T-helper 17 cell (primary cell): ENCODE measurements around the gene SUSD3. TPM values are rescaled to one million over a fixed set of nuclear protein-coding genes. Genes with fewer than 3 reads are reported as not detected.
"Not testable (repeated sequence)": the region's sequence is repeated elsewhere in the genome, so short reads cannot be mapped to it uniquely, and the experiment has no call there.

Experiments
- ATAC-seq: fragments of 150-1000 bp; cut with Tn5 transposase; 2 replicates; pipeline ENCODE4 v1.10.0; 2021; ENCODE audit warnings: mild to moderate bottlenecking, moderate library complexity
- DNase-seq, 3 donors: peaks; one replicate each; pipeline versions ENCODE4 v3.0.0 to v3.0.0-alpha.2; 2020 to 2021
- H3K9me3 ChIP-seq: one replicate; pipeline ENCODE4 v1.7.0; 2013; ENCODE audit warnings: low read length, mild to moderate bottlenecking; ENCODE audit not compliant: control insufficient read depth, poor library complexity, severe bottlenecking
- H3K27ac Mint-ChIP-seq: one replicate; pipeline ENCODE4 v1.8.0; 2022; ENCODE audit warnings: mild to moderate bottlenecking, moderate library complexity, mixed read lengths
- H3K27me3 Mint-ChIP-seq: one replicate; pipeline ENCODE4 v1.8.0; 2022; ENCODE audit warnings: mixed read lengths
- H3K36me3 Mint-ChIP-seq: one replicate; pipeline ENCODE4 v1.8.0; 2022; ENCODE audit warnings: low read depth, mixed read lengths
- H3K4me1 Mint-ChIP-seq: one replicate; pipeline ENCODE4 v1.8.0; 2022; ENCODE audit warnings: mild to moderate bottlenecking, mixed read lengths
- H3K4me3 Mint-ChIP-seq: one replicate; pipeline ENCODE4 v1.8.0; 2022; ENCODE audit warnings: mild to moderate bottlenecking, moderate library complexity, mixed read lengths
- total RNA-seq, 4 donors: library from RNA in 2 of 4; stranded (reverse) in 2 of 4; gene quantifications; one replicate each; pipeline ENCODE4 v1.2.3 and lab custom pipeline; 2022 to 2026

Gene SUSD3
- total RNA-seq, 2 donors from 2014 or later = 47.2 to 62.3 TPM

GRCh38 chr9:93097511-93098201, 39.2 kb downstream of the SUSD3 start:
- peaks cover 2% of the 10 kb centered on the region for H3K36me3 Mint-ChIP-seq
- DNase-seq = no peak
- ATAC-seq = no peak
- no peaks in the 10 kb centered on the region for H3K27me3 Mint-ChIP-seq
- H3K4me1 Mint-ChIP-seq = peaks cover 39% of the 10 kb centered on the region
- peak overlapping the region; percentile 93 for H3K4me3 Mint-ChIP-seq
- H3K9me3 ChIP-seq = no peaks in the 10 kb centered on the region
- H3K27ac Mint-ChIP-seq = peak overlapping the region; percentile 91

DNA sequence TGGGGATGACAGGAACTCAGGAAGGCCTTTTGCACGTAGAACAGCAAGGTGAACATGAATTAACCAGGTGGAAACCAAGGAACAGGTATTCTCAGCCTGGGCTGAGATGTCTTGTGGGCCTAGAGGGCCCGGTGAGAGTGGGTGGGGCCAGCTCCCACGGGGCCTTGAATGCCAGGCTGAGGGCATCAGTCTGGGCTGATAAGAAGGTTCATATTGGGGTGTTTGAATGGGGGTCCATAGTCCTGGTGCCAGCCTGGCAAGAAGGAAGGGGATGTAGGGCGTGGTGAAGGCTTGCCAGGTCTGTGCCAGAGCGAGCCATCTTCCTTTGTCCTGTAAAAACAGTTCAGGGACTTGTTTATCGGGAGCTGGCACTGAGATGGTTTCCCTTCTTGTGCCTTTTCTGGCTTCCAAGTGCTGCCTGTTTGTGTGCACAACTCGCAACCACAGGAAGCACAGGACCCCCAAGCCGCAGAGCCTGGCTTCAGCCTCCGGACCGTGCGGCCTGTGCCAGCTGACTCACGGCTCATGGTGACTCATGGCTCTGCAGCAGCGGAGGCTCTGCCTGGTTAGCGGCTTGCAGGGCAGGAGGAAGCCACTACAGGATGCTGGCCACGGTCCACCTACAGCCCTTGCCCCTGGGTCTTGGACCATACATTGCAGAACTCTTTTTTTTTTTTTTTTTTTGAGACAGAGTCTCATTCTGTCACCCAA, 39.9 kb downstream of the SUSD3 start:
- Mint-ChIP-seq H3K27me3 (no peaks in the 10 kb centered on the region), H3K4me3 (peak overlapping the region; percentile 93), H3K4me1 (peaks cover 40% of the 10 kb centered on the region), H3K27ac (peak overlapping the region; percentile 91), H3K36me3 (peaks cover 2% of the 10 kb centered on the region)
- ATAC-seq = no peak
- no peaks in the 10 kb centered on the region for H3K9me3 ChIP-seq
- DNase-seq = peak in 1 of 3 donors; percentile 44

DNA sequence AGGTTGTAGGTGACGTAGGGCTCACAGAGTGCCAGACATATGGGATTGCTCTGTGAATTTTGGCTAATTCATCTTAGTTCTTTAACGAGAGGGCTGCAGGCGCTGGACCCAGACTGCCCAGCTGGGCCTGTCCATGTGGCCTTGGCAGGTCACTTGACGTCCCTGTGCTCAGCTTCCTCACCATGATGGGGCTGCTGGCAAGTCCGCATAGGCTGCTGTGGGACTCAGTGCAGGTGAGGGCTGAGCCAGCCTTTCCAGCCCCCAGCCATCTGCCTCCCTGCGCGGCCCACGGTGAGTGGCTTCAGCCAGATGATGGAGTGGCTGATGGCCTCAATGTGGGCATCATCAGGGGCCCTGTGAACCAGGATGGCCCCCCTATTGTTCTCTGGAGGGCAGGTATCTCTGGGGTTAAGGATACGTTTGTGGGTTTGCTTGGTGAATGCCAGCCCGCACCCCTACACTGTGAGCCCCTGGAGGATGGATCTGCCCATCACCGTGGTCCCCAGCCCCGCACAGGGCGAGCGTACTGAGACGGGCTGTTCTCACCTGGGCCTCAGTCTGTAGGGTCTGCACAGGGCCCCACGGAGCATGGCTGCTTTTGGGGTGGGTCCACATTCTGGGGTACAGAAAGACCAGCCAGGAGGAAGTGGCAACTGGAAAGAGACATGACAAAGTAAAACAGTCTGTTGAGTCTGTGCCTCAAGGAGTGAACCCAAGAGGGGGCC, 41.2 kb downstream of the SUSD3 start:
- DNase-seq (no peak), ATAC-seq (no peak)
- H3K36me3 Mint-ChIP-seq = peaks cover 6% of the 10 kb centered on the region
- H3K4me1 Mint-ChIP-seq = peaks cover 32% of the 10 kb centered on the region
- H3K27me3 Mint-ChIP-seq = no peaks in the 10 kb centered on the region
- no peak overlapping the region for H3K4me3 Mint-ChIP-seq
- no peak overlapping the region for H3K27ac Mint-ChIP-seq
- no peaks in the 10 kb centered on the region for H3K9me3 ChIP-seq

GRCh38 chr9:93100276-93100636, 41.8 kb downstream of the SUSD3 start:
- no peak overlapping the region for H3K27ac Mint-ChIP-seq
- H3K9me3 ChIP-seq = no peaks in the 10 kb centered on the region
- H3K4me1 Mint-ChIP-seq = peaks cover 32% of the 10 kb centered on the region
- H3K4me3 Mint-ChIP-seq = no peak overlapping the region
- no peaks in the 10 kb centered on the region for H3K27me3 Mint-ChIP-seq
- peaks cover 6% of the 10 kb centered on the region for H3K36me3 Mint-ChIP-seq
- ATAC-seq = no peak
- DNase-seq = no peak

GRCh38 chr9:93101086-93101485, 42.6 kb downstream of the SUSD3 start:
- not testable (repeated sequence) for H3K4me3 Mint-ChIP-seq, H3K9me3 ChIP-seq, H3K27me3 Mint-ChIP-seq, H3K36me3 Mint-ChIP-seq, ATAC-seq, DNase-seq, H3K27ac Mint-ChIP-seq
- peaks cover 37% of the 10 kb centered on the region for H3K4me1 Mint-ChIP-seq

GRCh38 chr9:93105620-93106019, 47.1 kb downstream of the SUSD3 start:
- H3K4me1 Mint-ChIP-seq = peaks cover 37% of the 10 kb centered on the region
- H3K27ac Mint-ChIP-seq = peak overlapping the region; percentile 51
- H3K4me3 Mint-ChIP-seq = no peak overlapping the region
- no peaks in the 10 kb centered on the region for H3K9me3 ChIP-seq
- H3K36me3 Mint-ChIP-seq = peaks cover 13% of the 10 kb centered on the region
- no peak for DNase-seq
- ATAC-seq = peak; percentile 58
- H3K27me3 Mint-ChIP-seq = no peaks in the 10 kb centered on the region

GRCh38 chr9:93107151-93107824, 48.8 kb downstream of the SUSD3 start:
- Mint-ChIP-seq H3K4me3 (no peak overlapping the region), H3K27ac (peak overlapping the region; percentile 51), H3K27me3 (no peaks in the 10 kb centered on the region), H3K4me1 (peaks cover 38% of the 10 kb centered on the region), H3K36me3 (peaks cover 13% of the 10 kb centered on the region)
- no peaks in the 10 kb centered on the region for H3K9me3 ChIP-seq
- DNase-seq (peak in 1 of 3 donors; percentile 3), ATAC-seq (no peak)

- H3K4me1 Mint-ChIP-seq = peaks cover 37% of the 10 kb centered on the region
- H3K4me3 Mint-ChIP-seq = no peak overlapping the region
- no peaks in the 10 kb centered on the region for H3K27me3 Mint-ChIP-seq
- no peak overlapping the region for H3K27ac Mint-ChIP-seq
- ATAC-seq (no peak), DNase-seq (no peak)
- H3K36me3 Mint-ChIP-seq = peaks cover 13% of the 10 kb centered on the region
- no peaks in the 10 kb centered on the region for H3K9me3 ChIP-seq
Observed at GRCh38 chr9:93107825-93108161, 49.3 kb downstream of the SUSD3 start.

GRCh38 chr9:93108291-93109041, 50.0 kb downstream of the SUSD3 start:
- H3K36me3 Mint-ChIP-seq = peaks cover 12% of the 10 kb centered on the region
- no peaks in the 10 kb centered on the region for H3K27me3 Mint-ChIP-seq
- H3K27ac Mint-ChIP-seq = peak overlapping the region; percentile 71
- peak; percentile 31 for ATAC-seq
- no peak overlapping the region for H3K4me3 Mint-ChIP-seq
- H3K4me1 Mint-ChIP-seq = peaks cover 32% of the 10 kb centered on the region
- H3K9me3 ChIP-seq = no peaks in the 10 kb centered on the region
- peak in 2 of 3 donors; percentile 5 to 6 for DNase-seq

GRCh38 chr9:93110311-93110855, 51.9 kb downstream of the SUSD3 start:
- no peak for ATAC-seq
- DNase-seq = peak in 1 of 3 donors; percentile 4
- Mint-ChIP-seq H3K27ac (peak overlapping the region; percentile 57), H3K4me3 (peak overlapping the region; percentile 61), H3K36me3 (peaks cover 9% of the 10 kb centered on the region), H3K27me3 (no peaks in the 10 kb centered on the region), H3K4me1 (peaks cover 34% of the 10 kb centered on the region)
- H3K9me3 ChIP-seq = no peaks in the 10 kb centered on the region

GRCh38 chr9:93111001-93111370, 52.5 kb downstream of the SUSD3 start:
- Mint-ChIP-seq H3K27ac (peak overlapping the region; percentile 57), H3K4me3 (peak overlapping the region; percentile 61), H3K4me1 (peaks cover 29% of the 10 kb centered on the region), H3K27me3 (no peaks in the 10 kb centered on the region), H3K36me3 (peaks cover 7% of the 10 kb centered on the region)
- H3K9me3 ChIP-seq = no peaks in the 10 kb centered on the region
- ATAC-seq = no peak
- peak in 1 of 3 donors; percentile 4 for DNase-seq

DNA sequence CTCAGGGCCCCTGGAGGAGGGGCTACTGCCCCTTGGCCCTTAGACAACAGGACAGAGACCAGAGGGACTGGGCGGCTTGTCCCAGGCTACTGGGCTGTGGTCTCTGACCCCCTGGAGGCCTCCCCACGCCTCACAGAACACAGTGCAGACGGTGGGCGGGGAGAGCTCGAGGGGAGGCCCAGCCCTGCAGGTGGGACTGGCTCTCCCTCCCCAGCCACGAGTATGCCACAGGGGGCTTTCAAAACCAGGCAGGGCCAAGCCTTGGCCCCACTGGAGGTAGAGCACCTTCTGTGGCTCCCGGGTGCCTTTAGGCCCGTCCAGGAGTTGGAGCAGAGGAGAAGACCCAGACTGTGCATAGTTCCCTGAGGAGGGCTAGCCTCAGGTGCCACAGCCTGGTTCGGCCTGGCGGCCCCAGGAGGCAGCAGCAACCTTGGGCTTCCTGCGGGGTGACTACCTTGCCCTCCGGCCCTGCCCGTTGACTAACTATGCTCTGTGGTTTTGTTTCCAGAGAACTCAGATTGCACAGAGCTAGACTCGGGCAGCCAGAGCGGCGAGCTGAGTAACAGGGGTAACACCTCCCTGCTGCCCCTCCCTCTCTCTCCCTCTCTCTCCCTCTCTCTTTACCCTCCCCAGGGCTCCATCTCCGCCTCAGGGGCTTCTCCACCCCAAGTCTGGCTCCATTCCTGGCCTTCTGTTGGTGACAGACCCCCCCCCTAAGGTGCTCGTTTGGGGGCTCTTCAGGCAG, 53.0 kb downstream of the SUSD3 start:
- ATAC-seq (no peak), DNase-seq (peak in 1 of 3 donors; percentile 11)
- H3K27ac Mint-ChIP-seq = peak overlapping the region; percentile 57
- H3K4me3 Mint-ChIP-seq = no peak overlapping the region
- H3K9me3 ChIP-seq = no peaks in the 10 kb centered on the region
- H3K4me1 Mint-ChIP-seq = peaks cover 26% of the 10 kb centered on the region
- H3K36me3 Mint-ChIP-seq = peaks cover 7% of the 10 kb centered on the region
- no peaks in the 10 kb centered on the region for H3K27me3 Mint-ChIP-seq
